Measurements from ENCODE around the gene ITPRID2.

Gene ITPRID2

GRCh38 chr2:181882246-181883020 is 9.1 kb upstream of the ITPRID2 start:
- no peak for DNase-seq (ENCODE audit: low spot score)

- no peak for DNase-seq (ENCODE audit: low spot score)
These were observed 6.9 kb upstream of the ITPRID2 start for GRCh38 chr2:181884601-181885000.

DNA sequence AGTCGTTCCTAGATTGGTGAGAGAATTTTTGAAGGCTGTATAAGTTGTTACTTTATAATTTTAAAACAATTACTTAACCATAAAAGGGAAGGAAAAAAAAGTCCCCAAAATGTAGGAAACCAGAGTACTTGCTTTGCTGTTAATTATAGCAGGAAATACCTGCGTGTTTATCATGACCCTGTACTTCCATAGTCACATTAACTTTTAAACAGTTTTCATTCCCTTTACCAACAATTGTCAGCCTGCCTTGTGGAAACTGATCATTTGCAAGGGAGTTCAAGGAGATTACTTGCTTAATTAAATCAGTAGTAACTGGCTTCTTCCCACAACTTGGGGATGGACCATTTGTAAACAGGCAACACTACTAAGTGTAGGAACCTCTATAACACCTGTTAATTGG is 6.4 kb upstream of the ITPRID2 start:
- DNase-seq (ENCODE audit: low spot score), result no peak

- no peak for DNase-seq (ENCODE audit: low spot score)
These were observed 5.3 kb upstream of the ITPRID2 start for GRCh38 chr2:181886192-181886591.

DNA sequence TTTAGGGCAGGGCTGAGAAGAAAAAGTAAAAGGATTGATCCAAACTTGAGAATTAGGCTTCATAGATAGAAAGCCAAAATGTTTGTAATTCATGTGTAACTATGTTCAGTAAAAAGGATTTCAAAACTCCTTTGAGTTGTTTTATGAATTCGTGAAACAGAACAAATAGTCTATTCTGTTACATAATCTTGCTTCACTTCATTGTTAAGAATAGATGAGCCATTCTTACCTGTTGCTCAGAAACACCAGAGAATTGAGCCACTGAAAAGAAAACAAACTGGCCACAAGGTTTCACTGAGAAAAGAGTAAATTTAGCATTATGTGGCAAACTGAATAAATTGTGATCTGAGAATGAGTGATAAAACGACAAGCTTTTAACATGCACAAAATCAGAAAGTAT is 4.5 kb upstream of the ITPRID2 start:
- DNase-seq (ENCODE audit: low spot score), result no peak

- no peak for DNase-seq (ENCODE audit: low spot score)
These were observed 1.8 kb upstream of the ITPRID2 start for GRCh38 chr2:181889776-181890175.

DNA sequence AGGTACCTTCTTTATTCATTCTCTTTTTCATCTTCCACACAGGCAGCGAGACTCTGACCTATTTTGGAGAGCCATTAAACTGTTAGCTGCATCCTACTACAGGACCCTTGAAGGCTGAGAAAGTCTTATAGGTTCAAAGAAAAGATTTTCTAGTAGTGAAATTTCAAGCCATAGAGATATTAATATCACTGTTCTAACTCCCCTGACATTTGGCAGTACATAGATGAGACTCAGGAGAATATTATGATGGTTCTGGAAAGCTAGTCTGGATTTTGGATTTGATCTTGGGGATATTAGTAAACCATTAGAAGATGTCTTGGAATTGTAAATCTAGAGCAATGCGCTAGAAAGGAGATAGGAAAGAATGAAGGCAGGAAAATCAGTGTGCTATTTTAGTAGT is 1.3 kb upstream of the ITPRID2 start:
- DNase-seq (ENCODE audit: low spot score), result no peak

GRCh38 chr2:181891966-181892798 is 652 bp downstream of the ITPRID2 start:
- DNase-seq (ENCODE audit: low spot score), result peak; percentile 35

GRCh38 chr2:181892799-181893435 is 1.4 kb downstream of the ITPRID2 start:
- peak; percentile 12 for DNase-seq (ENCODE audit: low spot score)

DNA sequence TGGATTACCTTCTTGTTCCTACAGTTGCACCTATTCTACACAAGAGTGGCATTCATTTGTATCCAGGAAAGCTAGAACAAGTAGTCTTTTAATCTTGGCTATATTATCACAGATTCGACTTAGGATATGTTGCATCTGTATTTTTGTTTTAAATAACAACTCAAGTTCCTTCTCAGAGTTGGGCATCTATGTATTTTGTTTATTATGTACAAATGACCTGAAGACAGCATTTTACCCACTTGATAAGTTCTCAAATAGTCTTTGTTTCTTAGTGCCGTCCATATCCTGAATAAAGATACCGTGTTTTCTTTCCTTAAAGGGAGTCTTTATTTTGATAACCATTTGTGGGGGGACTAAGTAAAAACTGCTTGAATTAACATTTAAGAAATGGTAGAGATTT is 2.9 kb downstream of the ITPRID2 start:
- DNase-seq (ENCODE audit: low spot score), result no peak

- no peak for DNase-seq (ENCODE audit: low spot score)
These were observed 4.3 kb downstream of the ITPRID2 start for GRCh38 chr2:181895818-181896217.

DNA sequence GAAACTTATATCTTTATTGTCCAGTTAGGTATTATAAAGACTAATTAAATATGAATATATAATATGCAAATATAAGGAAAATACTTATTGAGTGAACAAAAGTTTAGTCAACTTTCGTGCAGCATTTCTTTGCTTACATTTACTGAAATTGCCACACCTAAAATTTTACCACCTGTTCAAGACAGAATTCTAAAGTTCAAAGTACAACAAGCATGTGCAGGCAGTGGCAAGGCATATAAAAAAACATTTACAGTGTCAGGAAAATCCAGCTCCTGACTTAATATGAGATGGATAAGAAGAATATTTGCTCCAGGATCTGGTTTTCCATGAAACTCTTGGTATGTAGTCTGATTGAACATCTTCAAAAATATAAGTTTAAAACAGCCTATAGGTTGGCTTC is 4.8 kb downstream of the ITPRID2 start:
- no peak for DNase-seq (ENCODE audit: low spot score)

- DNase-seq (ENCODE audit: low spot score), result no peak
These were observed 8.6 kb downstream of the ITPRID2 start for GRCh38 chr2:181900007-181900651.

- no peak for DNase-seq (ENCODE audit: low spot score)
These were observed 11.1 kb downstream of the ITPRID2 start for GRCh38 chr2:181902625-181903024.

DNA sequence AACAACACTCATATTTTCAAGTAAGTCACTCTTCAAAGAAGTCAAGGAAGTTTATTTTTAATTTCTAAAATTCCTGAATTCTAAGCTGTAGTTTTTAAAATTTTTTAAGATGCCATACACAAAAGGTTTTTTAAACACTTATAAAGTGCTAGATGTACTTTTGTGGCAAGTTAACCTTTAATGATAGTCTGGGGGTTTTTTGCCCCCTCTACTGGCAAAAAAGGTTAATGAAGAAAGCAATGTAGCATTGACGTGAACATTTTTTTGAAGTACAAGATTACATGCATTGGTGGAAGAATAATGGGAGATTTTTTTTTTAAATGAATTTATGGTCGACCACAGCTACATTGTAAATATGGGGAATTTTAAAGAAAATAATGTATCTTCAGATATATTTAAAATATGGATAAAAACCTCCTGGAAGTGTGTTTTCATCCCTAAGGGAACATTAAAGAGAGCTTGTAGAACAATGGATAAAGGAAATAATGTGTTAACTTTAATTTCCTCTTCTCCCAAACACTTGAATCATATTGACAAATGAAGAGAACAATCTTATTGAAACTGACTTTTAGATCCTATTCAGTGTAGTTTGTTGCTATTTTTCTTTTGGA is 12.6 kb downstream of the ITPRID2 start:
- DNase-seq (ENCODE audit: low spot score), result no peak

GRCh38 chr2:181907057-181907456 is 15.5 kb downstream of the ITPRID2 start:
- no peak for DNase-seq (ENCODE audit: low spot score)

DNA sequence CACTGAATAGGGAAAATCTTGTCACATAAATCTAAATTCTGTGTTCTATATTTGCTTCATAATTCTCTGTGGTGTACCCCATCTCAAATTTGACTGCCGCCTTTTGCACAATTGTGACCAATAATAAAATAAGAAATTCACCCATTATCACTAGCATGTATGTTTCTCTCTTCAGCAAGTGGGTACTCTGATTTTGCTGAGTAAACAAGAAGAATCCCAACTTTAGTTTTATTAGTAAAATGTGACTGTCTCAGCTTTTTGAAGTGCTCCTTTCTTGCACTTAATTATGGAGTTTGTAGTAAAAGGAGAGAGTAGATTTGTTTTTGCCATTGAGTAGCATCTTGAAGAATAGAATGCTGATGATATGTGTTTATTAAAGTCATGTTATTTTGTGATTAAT is 16.1 kb downstream of the ITPRID2 start:
- DNase-seq (ENCODE audit: low spot score), result no peak

GRCh38 chr2:181910028-181910831 is 18.7 kb downstream of the ITPRID2 start:
- DNase-seq (ENCODE audit: low spot score), result no peak

DNA sequence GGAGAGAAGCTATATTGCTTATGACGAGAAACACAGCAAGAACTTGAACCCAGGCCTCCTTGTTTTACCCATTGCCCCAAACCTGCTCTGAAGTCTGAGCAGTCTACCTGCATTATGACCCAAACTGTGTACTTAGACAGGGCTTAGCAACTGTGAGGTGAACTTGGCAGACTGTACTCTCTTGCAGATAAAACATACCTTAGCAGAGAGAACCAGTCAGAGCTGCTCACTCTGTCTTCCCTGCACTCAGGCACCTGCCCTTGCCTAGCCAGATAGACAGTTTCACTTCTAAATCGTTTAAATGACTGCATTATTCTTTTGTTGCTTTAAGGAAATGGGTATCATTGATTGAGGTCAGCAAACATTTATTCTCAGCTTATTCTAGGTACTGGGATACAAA is 20.3 kb downstream of the ITPRID2 start:
- no peak for DNase-seq (ENCODE audit: low spot score)

- DNase-seq (ENCODE audit: low spot score), result no peak
These were observed 23.6 kb downstream of the ITPRID2 start for GRCh38 chr2:181915102-181915501.

Data from hematopoietic multipotent progenitor cell treated with erythropoietin and hydrocortisone succinate and interleukin-3 and kit ligand, for 17 days (in vitro differentiated cells).